ENCODE data around the gene LRP2. TPM values are rescaled to one million over a fixed set of nuclear protein-coding genes. Genes with fewer than 3 reads are reported as not detected.

The LRP2 gene
- total RNA-seq, 4 donors from 2014 or later = 0.65 TPM; not detected in 3

DNA sequence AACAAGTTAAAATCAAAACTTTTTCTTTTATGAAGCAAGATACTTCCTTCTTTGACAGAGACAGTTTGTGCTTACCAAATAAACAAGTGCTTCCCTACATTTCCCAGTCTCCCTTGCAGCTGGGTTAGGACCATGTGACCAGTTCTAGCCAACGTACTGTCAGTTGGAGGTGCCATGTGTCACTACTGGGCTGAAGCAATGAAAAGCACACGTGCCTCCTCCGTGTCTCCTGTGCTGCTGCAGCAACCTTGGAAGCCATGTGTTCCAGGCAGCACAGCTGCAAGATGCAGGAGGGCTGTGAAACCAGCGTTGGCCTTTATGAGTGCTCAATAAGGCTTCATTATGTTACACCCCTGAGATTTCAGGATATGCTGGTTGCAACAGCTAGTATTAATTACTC lies 199.7 kb downstream of the LRP2 start:
- TF ChIP-seq, protein P1, sequence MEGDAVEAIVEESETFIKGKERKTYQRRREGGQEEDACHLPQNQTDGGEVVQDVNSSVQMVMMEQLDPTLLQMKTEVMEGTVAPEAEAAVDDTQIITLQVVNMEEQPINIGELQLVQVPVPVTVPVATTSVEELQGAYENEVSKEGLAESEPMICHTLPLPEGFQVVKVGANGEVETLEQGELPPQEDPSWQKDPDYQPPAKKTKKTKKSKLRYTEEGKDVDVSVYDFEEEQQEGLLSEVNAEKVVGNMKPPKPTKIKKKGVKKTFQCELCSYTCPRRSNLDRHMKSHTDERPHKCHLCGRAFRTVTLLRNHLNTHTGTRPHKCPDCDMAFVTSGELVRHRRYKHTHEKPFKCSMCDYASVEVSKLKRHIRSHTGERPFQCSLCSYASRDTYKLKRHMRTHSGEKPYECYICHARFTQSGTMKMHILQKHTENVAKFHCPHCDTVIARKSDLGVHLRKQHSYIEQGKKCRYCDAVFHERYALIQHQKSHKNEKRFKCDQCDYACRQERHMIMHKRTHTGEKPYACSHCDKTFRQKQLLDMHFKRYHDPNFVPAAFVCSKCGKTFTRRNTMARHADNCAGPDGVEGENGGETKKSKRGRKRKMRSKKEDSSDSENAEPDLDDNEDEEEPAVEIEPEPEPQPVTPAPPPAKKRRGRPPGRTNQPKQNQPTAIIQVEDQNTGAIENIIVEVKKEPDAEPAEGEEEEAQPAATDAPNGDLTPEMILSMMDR (IDR thresholded peaks at IDR 0.05; ENCODE audit: low read depth) = no peak

DNA sequence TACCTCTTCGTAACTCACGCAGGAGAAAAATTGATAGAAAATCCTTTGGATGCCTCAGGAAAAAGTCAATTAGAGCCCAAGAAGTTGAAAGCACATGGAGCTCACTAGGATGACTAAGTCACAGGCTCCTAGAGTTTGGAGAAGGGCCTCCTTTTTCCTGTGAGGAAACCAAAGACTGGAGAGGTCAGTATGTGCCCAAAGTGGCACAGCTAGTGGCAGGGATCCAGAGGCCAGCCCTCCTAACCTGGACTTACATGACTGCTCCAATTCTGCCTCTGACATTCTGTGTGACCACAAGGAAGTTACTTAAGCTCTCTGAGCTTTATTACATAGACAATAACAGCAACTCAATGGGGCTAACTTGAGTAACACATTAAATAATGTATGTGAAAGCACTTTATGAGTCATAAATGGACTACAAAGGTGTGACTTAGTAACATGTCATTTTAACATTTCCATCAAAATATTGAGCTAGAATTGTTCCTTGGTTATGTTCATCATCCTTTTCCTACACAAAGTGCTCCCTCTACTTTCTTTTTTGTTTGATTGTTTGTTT lies 201.3 kb downstream of the LRP2 start:
- TF ChIP-seq, protein P1 (IDR thresholded peaks at IDR 0.05; ENCODE audit: low read depth) = no peak

DNA sequence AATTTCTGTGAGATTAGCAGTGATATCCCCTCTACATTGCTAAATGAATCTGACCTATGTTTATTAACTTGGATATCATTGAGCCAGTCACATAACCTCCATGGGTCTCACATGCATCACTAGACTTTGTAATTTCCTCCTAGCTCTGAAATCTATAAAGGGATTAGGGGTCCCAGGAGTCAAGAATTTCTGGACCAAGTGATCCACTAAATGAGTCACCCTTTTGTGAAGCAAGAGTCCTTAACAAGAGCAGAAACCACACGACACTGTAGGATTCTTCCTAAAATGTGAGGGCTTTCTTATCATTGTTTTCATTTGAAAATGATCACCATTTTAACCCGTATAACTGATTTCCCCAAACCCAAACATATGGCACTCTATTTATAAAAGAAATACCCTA lies 202.6 kb downstream of the LRP2 start:
- TF ChIP-seq, protein P1 (IDR thresholded peaks at IDR 0.05; ENCODE audit: low read depth) = no peak

DNA sequence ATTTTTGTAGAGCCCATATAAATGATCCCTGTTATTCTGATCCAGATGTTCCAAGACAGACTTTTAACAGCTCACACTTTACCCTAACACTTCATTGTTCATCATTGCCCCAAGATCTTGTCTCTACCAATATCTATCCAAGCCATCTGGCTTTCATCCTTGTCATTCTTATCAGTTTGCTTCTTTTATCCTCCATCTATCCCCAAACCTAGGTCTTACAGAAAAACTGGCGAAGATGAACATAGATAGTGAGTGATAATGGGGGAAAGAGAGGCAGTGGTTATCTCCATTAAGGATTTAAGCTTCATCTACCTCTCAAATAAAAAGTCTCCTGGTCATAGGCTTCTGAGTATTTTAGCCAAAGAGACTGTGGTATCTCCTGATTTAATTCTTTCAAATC lies 203.5 kb downstream of the LRP2 start:
- TF ChIP-seq, protein P1 (IDR thresholded peaks at IDR 0.05; ENCODE audit: low read depth) = no peak

DNA sequence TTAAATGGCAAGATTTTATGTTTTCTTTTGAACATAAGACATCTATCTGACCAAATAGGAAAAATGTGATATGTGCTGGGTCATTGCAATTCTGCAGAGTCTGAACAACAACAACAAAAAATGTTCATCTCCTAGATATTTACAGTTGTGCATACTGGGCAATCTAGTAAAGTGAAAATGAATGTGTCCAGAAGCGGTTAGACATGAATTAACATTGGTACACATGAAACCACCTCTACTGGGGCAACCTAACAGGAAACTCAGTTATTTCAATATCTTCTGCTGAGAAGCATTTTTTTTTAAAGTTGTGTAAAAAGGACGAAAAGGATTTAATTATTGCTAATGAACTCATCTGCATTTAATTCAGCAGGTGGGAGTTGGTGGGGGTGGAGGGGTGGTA lies 216.1 kb downstream of the LRP2 start:
- TF ChIP-seq, protein P1 (IDR thresholded peaks at IDR 0.05; ENCODE audit: low read depth) = no peak

DNA sequence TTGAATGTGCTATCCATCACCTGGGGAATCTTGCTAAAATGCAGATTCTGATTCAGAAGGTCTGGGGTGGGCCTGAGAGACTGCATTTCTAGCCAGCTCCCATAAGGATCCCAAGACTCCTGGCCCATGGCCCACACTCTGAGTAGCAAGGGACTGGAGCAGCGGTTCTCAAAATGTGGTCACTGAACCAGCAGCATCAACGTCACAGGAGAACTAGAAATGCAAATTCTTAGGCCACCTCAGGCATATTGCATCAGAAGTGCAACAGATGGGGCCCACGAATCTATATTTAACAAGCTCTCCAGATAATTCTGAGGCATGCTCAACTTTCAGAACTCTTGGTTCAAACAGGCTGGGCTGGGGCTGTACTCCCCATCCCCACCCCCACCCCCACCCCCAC lies 218.3 kb downstream of the LRP2 start:
- TF ChIP-seq, protein P1 (IDR thresholded peaks at IDR 0.05; ENCODE audit: low read depth) = no peak

DNA sequence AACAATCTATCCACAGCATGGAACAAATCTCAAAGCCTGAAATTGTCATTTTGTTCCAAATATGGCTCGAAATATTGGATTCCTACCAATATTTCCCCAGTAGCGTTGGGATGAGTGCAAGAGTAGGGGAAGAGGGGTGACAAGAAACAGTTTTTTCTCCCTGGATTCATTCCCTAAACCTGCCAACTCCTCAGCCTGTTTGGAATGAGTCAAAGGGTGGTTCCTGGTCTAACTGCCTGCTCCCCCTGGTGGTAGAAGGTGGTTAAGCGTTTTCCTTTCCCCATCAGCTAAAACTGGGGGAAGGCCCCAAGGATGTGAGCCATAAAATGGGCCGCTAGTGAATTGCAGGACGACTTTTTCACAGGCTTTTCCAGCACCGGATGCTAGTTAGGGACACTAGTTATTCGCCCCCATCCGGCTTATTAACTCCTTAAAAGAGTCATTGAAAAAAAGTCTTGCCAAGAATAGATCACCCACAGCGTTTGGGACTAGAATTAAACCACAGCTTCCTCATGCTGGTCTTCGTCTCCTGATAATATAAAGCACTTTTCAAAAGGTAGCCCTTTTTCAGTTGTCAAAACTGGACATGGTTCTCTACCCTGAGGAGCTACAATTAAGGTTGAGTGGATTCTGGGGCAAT lies 220.5 kb downstream of the LRP2 start:
- TF ChIP-seq, protein P1 (IDR thresholded peaks at IDR 0.05; ENCODE audit: low read depth) = no peak
